Esophagus squamous epithelium (tissue), 5 donors: ENCODE data around the gene ARF3. TPM values are rescaled to one million over a fixed set of nuclear protein-coding genes. Genes with fewer than 3 reads are reported as not detected.
A peak's percentile ranks its signal among the peaks of the same experiment; 100 is the strongest.

Experiments used
- DNase-seq: peaks from one replicate; lab custom pipeline; 2025; lab: John Stamatoyannopoulos, UW
- H3K27ac ChIP-seq, 4 donors: fragments of 200-600 bp; sonication (generic); one replicate each; pipeline ENCODE4 v1.5.1; 2016 to 2019; ENCODE audit warnings: mild to moderate bottlenecking in 1 of 4
- H3K27me3 ChIP-seq, 4 donors: fragments of 200-600 bp; sonication (generic); 1 replicate in 3 of 4; 2 replicates in 1 of 4; pipeline versions ENCODE4 v1.5.1 to v1.6.0; 2017 to 2021; ENCODE audit warnings: antibody characterized with exemption in 1 of 4
- H3K36me3 ChIP-seq, 3 donors: fragments of 200-600 bp; sonication (generic); one replicate each; pipeline ENCODE4 v1.5.1; 2016 to 2019
- H3K4me1 ChIP-seq, 3 donors: fragments of 200-600 bp; sonication (generic); one replicate each; pipeline ENCODE4 v1.5.1; 2017 to 2019
- H3K4me3 ChIP-seq, 4 donors: fragments of 200-600 bp; sonication (generic); 1 replicate in 3 of 4; 2 replicates in 1 of 4; pipeline ENCODE4 v1.5.1; 2016 to 2019; ENCODE audit warnings: mild to moderate bottlenecking in 2 of 4, moderate library complexity in 1 of 4
- H3K9me3 ChIP-seq, 3 donors: fragments of 200-600 bp; sonication (generic); one replicate each; pipeline ENCODE4 v1.5.1; 2016 to 2019
- POLR2A ChIP-seq, 4 donors: fragments of 450-650 bp; IDR thresholded peaks; one replicate each; pipeline ENCODE4 v1.6.1; 2017; ENCODE audit warnings: antibody characterized with exemption in 4 of 4, mild to moderate bottlenecking in 4 of 4, moderate library complexity in 3 of 4
- WGBS, 2 donors: methylation state at CpG; one replicate each; pipeline ENCODE4 v1.1.5; 2018; 5-methylcytosine and 5-hydroxymethylcytosine counted together
- intact Hi-C: fragments of 100-400 bp; cut with DNase I; formaldehyde crosslinking; loops from one replicate; pipeline ENCODE4 v1.15.0; 2022
- total RNA-seq, 4 donors: library from RNA; depleted of rRNA; stranded (reverse); fragments of >200 nt; gene quantifications; one replicate each; pipeline ENCODE4 v1.1.0, GENCODE V29; 2016
- TF ChIP-seq, protein P1 (sequence below), 6 experiments: fragments of 450-650 bp in 4 of 6; fragments of 200-600 bp in 2 of 6; sonication (generic) in 2 of 6; IDR thresholded peaks; one replicate each; pipeline ENCODE4 v1.5.1; 2016 to 2019; ENCODE audit warnings: antibody characterized with exemption in 6 of 6, mild to moderate bottlenecking in 4 of 6, moderate library complexity in 4 of 6
- donor health status: DM: yes; HTN: yes; CAD: no.

The ARF3 gene
- total RNA-seq, 4 donors from 2014 or later: 52.2 to 76.2 (median 61.6) TPM

DNA sequence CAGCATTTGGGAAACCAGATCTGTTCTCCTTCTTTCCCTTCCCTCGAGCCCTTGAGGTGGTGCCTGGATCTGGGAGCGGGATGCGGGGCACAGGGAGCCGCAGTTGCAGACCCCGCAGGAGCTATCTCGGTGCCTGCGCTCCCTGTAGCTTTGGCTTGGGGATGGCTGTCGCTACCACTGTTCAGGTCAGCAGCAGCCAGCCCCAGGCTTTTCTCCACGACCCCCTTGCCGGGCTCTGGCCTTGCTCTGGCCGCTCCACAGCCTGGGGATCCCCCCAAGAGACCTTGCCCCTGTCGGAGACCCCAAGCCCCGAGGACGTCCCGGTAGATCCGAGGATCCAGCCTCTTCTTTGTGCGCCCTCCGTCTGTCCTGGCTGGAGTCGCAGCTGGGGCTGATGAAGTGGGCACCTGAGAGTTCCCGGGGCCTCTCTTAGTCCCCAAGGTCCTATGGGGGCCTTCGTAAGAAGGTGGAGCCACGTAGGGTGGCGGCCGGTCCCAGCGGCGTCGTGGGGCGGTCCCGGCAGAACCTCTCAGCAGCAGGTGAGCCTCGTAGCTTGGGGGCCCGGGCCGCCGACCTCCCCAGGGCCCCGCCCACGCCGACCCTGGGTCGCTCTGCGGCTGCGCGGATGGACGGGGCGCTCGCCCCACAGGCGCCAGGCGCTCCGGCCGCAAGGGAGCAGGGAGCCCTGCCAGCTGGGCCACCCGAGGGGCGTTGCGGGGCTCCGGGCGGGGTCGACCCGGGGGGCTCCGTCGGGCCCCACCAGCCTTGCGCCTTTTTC, 40.6 kb upstream of the ARF3 start:
- DNase-seq: no peak
- Histone ChIP-seq H3K9me3 (no peaks in the 10 kb centered on the region), H3K4me3 (peak overlapping the region; percentile 36 to 66 (median 46)), H3K4me1 (peaks cover 32 to 55% (median 35%) of the 10 kb centered on the region in 3 donors), H3K27me3 (peaks cover 0 to 100% (median 7%) of the 10 kb centered on the region in 4 donors), H3K27ac (no peak overlapping the region), H3K36me3 (peaks cover 8 to 27% (median 18%) of the 10 kb centered on the region in 3 donors)
- intact Hi-C loops: no loop called here
- TF ChIP-seq, protein P1, sequence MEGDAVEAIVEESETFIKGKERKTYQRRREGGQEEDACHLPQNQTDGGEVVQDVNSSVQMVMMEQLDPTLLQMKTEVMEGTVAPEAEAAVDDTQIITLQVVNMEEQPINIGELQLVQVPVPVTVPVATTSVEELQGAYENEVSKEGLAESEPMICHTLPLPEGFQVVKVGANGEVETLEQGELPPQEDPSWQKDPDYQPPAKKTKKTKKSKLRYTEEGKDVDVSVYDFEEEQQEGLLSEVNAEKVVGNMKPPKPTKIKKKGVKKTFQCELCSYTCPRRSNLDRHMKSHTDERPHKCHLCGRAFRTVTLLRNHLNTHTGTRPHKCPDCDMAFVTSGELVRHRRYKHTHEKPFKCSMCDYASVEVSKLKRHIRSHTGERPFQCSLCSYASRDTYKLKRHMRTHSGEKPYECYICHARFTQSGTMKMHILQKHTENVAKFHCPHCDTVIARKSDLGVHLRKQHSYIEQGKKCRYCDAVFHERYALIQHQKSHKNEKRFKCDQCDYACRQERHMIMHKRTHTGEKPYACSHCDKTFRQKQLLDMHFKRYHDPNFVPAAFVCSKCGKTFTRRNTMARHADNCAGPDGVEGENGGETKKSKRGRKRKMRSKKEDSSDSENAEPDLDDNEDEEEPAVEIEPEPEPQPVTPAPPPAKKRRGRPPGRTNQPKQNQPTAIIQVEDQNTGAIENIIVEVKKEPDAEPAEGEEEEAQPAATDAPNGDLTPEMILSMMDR (IDR thresholded peaks at IDR 0.05): no peak
- TF ChIP-seq POLR2A (IDR thresholded peaks at IDR 0.05): peak in 1 of 4 donors; percentile 24
- 0 to 13% methylated on average over 3 of the region's 57 CpGs for WGBS, 2 donors

DNA sequence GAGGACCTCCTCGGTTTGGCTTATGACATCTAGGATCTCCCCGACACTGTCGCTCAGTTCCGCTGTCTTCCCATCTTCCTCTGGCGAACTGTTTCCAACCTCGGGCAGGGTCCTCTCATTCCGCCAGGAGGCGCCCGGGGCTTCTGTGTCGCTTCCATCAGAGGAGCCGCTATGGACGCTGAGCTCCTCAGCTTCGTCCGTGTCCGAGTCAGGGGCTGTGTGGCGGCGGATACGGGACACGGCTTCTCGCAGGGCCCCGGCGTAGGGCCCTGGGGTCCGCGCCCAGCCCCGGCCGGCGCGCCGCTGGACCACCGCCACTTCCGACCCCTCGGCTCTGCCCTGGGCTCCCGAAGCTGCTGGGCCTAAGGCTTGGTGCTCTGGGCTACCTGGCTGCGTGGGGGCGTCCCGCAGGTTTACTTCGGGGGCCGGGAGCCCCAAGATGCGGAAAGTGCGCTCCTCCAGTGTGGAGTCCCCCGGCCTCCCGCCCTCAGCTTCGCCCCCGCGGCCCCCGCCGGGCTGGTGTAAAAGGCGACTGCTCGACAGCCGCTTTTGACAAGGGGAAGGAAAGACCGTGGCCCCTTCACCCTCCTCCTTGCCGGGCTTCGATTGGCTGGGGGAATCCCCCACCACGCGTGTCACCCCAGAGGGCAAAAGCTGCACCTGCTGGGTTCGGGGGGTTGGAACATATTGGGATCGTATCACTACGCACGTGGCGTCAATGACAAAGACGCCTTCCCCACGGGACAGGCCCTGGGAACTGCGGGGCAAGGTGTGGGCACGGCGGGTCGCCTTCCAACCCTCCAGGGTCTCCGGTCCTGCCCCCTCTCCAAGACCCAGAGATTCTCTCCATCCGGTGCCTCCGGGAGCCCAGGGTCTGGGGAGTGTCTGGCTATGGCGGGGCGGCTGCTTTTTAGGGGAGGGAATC, 39.8 kb upstream of the ARF3 start:
- H3K9me3 ChIP-seq: no peaks in the 10 kb centered on the region
- H3K27me3 ChIP-seq: peaks cover 0 to 100% (median 7%) of the 10 kb centered on the region in 4 donors
- no peak for TF ChIP-seq POLR2A (IDR thresholded peaks at IDR 0.05)
- TF ChIP-seq, protein P1 (IDR thresholded peaks at IDR 0.05): peak; percentile 55 to 71 (median 66)
- H3K36me3 ChIP-seq: peaks cover 8 to 18% (median 9%) of the 10 kb centered on the region in 3 donors
- WGBS, 2 donors: 8 to 13% methylated on average over 10 to 14 of the region's 71 CpGs
- intact Hi-C loops: no loop called here
- H3K4me3 ChIP-seq: peak overlapping the region; percentile 27 to 66 (median 42)
- DNase-seq: no peak
- no peak overlapping the region for H3K27ac ChIP-seq
- H3K4me1 ChIP-seq: peaks cover 32 to 55% (median 35%) of the 10 kb centered on the region in 3 donors

DNA sequence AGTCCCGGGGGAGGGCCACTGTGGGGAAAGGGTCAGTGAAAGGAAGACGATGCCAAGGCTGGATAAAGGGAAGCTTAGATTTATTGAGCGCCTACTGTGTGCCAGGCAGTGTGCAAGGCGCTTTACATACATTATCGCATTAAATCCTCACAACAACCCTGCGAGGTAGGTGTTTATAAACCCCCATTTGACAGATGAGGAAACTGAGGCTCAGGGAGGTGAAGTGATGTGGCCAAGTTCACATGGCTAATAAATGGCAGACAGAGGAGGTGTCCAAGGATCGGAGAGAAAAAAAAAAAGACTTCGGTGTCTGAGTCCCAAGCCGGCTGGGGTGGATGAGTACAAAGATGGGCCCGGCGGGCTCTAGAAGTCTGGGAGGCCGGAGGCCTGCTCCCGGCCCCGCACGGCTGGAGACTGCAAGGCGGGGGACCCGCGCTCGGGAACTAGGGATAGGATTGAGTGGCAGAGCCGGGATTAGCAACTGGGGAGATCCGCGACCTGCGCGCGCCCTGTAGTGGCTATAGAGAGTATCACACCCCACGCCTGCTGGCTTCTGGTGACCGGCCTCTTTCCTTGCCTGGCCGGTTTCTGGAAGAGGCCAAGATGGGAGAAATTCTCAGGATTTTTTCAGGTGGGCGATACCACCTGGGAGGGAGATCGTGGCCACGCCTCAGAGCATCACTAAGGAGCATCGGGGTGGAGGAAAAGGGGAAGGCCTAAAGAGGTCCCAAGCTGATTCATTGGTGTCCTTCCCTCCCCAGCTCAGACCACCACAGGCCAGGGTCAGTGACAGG, 38.0 kb upstream of the ARF3 start:
- H3K4me3 ChIP-seq: peak overlapping the region in 3 of 4 donors; percentile 24 to 56 (median 31)

DNA sequence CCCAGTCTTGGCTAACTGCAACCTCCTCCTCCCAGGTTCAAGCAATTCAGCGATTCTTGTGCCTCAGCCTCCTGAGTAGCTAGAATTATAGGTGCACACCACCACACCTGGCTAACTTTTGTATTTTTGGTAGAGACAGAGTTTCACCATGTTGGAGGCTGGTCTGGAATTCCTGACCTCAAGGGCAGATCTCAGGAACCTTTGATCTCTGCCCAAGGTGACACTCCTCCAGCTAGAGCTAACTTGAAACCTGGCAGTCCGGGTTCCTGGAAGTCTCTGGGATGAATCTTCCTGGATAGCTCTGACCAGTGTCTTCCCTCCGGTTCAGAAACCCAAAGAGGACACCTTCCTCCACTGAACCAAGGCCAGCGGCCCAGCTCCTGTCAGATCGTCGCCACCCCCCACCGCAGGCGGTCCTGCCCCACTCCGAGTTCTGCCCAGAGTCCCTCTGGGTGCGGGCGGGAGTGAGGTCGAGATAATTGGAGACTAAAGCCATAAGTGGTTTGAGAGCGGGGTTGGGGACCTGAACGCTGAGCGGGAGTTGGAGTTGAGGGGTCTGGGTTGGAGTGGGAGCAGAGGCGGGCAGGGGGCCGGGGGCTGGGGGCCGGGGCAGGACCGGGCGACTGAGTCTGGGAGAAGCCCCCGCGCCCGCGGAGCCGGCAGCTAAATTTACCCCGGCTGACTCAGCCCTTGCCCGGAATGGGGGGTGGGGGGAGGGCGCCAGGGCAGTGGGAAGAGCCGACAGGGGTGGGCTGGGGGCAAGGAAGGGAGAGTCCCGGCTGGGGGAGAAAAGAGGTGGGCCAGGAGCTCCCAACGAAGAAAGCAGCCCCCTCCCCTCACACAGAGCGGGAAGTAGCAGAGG, 37.2 kb upstream of the ARF3 start:
- Histone ChIP-seq H3K36me3 (no peaks in the 10 kb centered on the region), H3K9me3 (no peaks in the 10 kb centered on the region), H3K4me3 (no peak overlapping the region), H3K27me3 (peaks cover 0 to 100% (median 7%) of the 10 kb centered on the region in 4 donors), H3K27ac (no peak overlapping the region), H3K4me1 (peaks cover 25 to 46% (median 28%) of the 10 kb centered on the region in 3 donors)
- 39 to 40% methylated on average over 5 to 10 of the region's 32 CpGs for WGBS, 2 donors
- DNase-seq: no peak
- intact Hi-C loops: no loop called here
- no peak for TF ChIP-seq POLR2A (IDR thresholded peaks at IDR 0.05)
- TF ChIP-seq, protein P1 (IDR thresholded peaks at IDR 0.05): no peak

More for the DNA sequence above, 38.0 kb upstream of the ARF3 start:
- no peak for DNase-seq
- peaks cover 0 to 100% (median 7%) of the 10 kb centered on the region in 4 donors for H3K27me3 ChIP-seq
- 7 to 8% methylated on average over 28 to 32 of the region's 32 CpGs for WGBS, 2 donors
- intact Hi-C loops: no loop called here
- H3K4me1 ChIP-seq: peaks cover 32 to 54% (median 35%) of the 10 kb centered on the region in 3 donors
- no peaks in the 10 kb centered on the region for H3K9me3 ChIP-seq
- no peak overlapping the region for H3K27ac ChIP-seq
- TF ChIP-seq, protein P1 (IDR thresholded peaks at IDR 0.05): peak; percentile 82 to 88 (median 84)
- no peak for TF ChIP-seq POLR2A (IDR thresholded peaks at IDR 0.05)
- peaks cover 0 to under 1% (median 0%) of the 10 kb centered on the region in 3 donors for H3K36me3 ChIP-seq
